ENCODE measurements around the gene C16orf87. TPM values are rescaled to one million over a fixed set of nuclear protein-coding genes. Genes with fewer than 3 reads are reported as not detected.
A peak's percentile ranks its signal among the peaks of the same experiment; 100 is the strongest.
"Not testable (repeated sequence)": the region's sequence is repeated elsewhere in the genome, so short reads cannot be mapped to it uniquely, and the experiment has no call there.

C16orf87 gene
- total RNA-seq: 10 to 100 TPM in 2 of 4 donors, 1 to 10 TPM in 2; 7.9 to 13.5 (median 10.6) TPM

GRCh38 chr16:46830902-46831647, at the start of gene C16orf87:
TSS of gene C16orf87 (minus strand) at chr16:46831180. CDS start at chr16:46831149, 31 bp downstream.
- peak; percentile 55 to 58 for TF ChIP-seq POLR2A (IDR thresholded peaks at IDR 0.05)
- TF ChIP-seq CTCF (IDR thresholded peaks at IDR 0.05): no peak

GRCh38 chr16:46875243-46875642, 44.3 kb upstream of the C16orf87 start:
- Histone ChIP-seq H3K27ac (no peak overlapping the region), H3K4me1 (no peaks in the 10 kb centered on the region), H3K27me3 (no peaks in the 10 kb centered on the region), H3K36me3 (no peaks in the 10 kb centered on the region), H3K9me3 (no peaks in the 10 kb centered on the region), H3K4me3 (no peak overlapping the region)
- TF ChIP-seq CTCF (IDR thresholded peaks at IDR 0.05) (no peak), POLR2A (IDR thresholded peaks at IDR 0.05) (no peak)
- no peak for DNase-seq

More at GRCh38 chr16:46830902-46831647, at the start of gene C16orf87:
- H3K36me3 ChIP-seq: no peaks in the 10 kb centered on the region
- H3K9me3 ChIP-seq: no peaks in the 10 kb centered on the region
- peak within 1 kb of the TSS; percentile 80 to 99 (median 95) for H3K4me3 ChIP-seq
- peaks cover 0 to 14% (median 0%) of the 10 kb centered on the region in 4 donors for H3K4me1 ChIP-seq
- H3K27me3 ChIP-seq: no peaks in the 10 kb centered on the region
- DNase-seq: peak; percentile 90 to 96 (median 93)
- H3K27ac ChIP-seq: peak within 1 kb of the TSS; percentile 88 to 98 (median 92)

GRCh38 chr16:46873201-46873600, 42.2 kb upstream of the C16orf87 start:
- TF ChIP-seq CTCF (IDR thresholded peaks at IDR 0.05) (no peak), POLR2A (IDR thresholded peaks at IDR 0.05) (no peak)
- Histone ChIP-seq H3K9me3 (no peaks in the 10 kb centered on the region), H3K27ac (no peak overlapping the region), H3K4me1 (peaks cover 0 to 7% (median 3%) of the 10 kb centered on the region in 4 donors), H3K4me3 (no peak overlapping the region), H3K27me3 (no peaks in the 10 kb centered on the region), H3K36me3 (no peaks in the 10 kb centered on the region)
- DNase-seq: no peak

- Histone ChIP-seq H3K9me3 (no peaks in the 10 kb centered on the region), H3K27me3 (no peaks in the 10 kb centered on the region), H3K4me3 (no peak overlapping the region), H3K36me3 (no peaks in the 10 kb centered on the region), H3K4me1 (peaks cover 0 to 9% (median 4%) of the 10 kb centered on the region in 4 donors), H3K27ac (no peak overlapping the region)
- TF ChIP-seq POLR2A (IDR thresholded peaks at IDR 0.05) (no peak), CTCF (IDR thresholded peaks at IDR 0.05) (no peak)
- no peak for DNase-seq
Measured at GRCh38 chr16:46871597-46871996, 40.6 kb upstream of the C16orf87 start.

GRCh38 chr16:46868891-46869290, 37.9 kb upstream of the C16orf87 start:
- not testable (repeated sequence) for H3K27me3 ChIP-seq, H3K4me1 ChIP-seq, H3K4me3 ChIP-seq, H3K36me3 ChIP-seq, H3K9me3 ChIP-seq
- peak overlapping the region in 1 of 4 donors; percentile 80 for H3K27ac ChIP-seq
- peak in 1 of 3 donors; percentile 66 for DNase-seq

GRCh38 chr16:46867486-46867885, 36.5 kb upstream of the C16orf87 start:
- H3K9me3 ChIP-seq, H3K4me3 ChIP-seq, H3K27me3 ChIP-seq, DNase-seq, H3K36me3 ChIP-seq, H3K4me1 ChIP-seq: not testable (repeated sequence)
- H3K27ac ChIP-seq: peak overlapping the region in 1 of 4 donors; percentile 80
